Peyer's patch (tissue), 4 donors: ENCODE data around the gene WDHD1. TPM values are rescaled to one million over a fixed set of nuclear protein-coding genes. Genes with fewer than 3 reads are reported as not detected.
"Not testable (repeated sequence)": the region's sequence is repeated elsewhere in the genome, so short reads cannot be mapped to it uniquely, and the experiment has no call there.

Experiments
- DNase-seq, 3 donors: peaks; one replicate each; pipeline ENCODE4 v3.0.0-alpha.2; 2017 to 2019
- H3K27ac ChIP-seq, 4 donors: fragments of 200-600 bp; sonication (generic); one replicate each; pipeline ENCODE4 v1.5.1; 2016 to 2019
- H3K27me3 ChIP-seq, 2 donors: fragments of 200-600 bp; sonication (generic); one replicate each; pipeline ENCODE4 v1.5.1; 2019
- H3K36me3 ChIP-seq, 3 donors: fragments of 200-600 bp; sonication (generic); one replicate each; pipeline ENCODE4 v1.5.1; 2016 to 2019
- H3K4me1 ChIP-seq, 4 donors: fragments of 200-600 bp; sonication (generic); one replicate each; pipeline ENCODE4 v1.5.1; 2016 to 2019
- H3K4me3 ChIP-seq, 4 donors: fragments of 200-600 bp; sonication (generic); 1 replicate in 3 of 4; 2 replicates in 1 of 4; pipeline ENCODE4 v1.5.1; 2016 to 2019; ENCODE audit warnings: mild to moderate bottlenecking in 1 of 4
- H3K9me3 ChIP-seq, 4 donors: fragments of 200-600 bp; sonication (generic); one replicate each; pipeline ENCODE4 v1.5.1; 2016 to 2019; ENCODE audit warnings: mild to moderate bottlenecking in 1 of 4
- CTCF ChIP-seq, 6 experiments: fragments of 450-650 bp in 4 of 6; fragments of 200-600 bp in 2 of 6; sonication (generic) in 1 of 6; IDR thresholded peaks; one replicate each; pipeline ENCODE4 v1.5.1; 2017 to 2019; ENCODE audit warnings: antibody characterized with exemption in 6 of 6, mild to moderate bottlenecking in 3 of 6, moderate library complexity in 1 of 6
- POLR2A ChIP-seq, 2 donors: fragments of 450-650 bp; IDR thresholded peaks; one replicate each; pipeline ENCODE4 v1.5.1; 2017; ENCODE audit warnings: antibody characterized with exemption in 2 of 2, mild to moderate bottlenecking in 2 of 2, moderate library complexity in 2 of 2
- total RNA-seq, 4 donors: library from RNA; depleted of rRNA; stranded (reverse); fragments of >200 nt; gene quantifications; one replicate each; pipeline ENCODE4 v1.1.0, GENCODE V29; 2016

Gene WDHD1
- total RNA-seq, 4 donors from 2014 or later = 0.70 to 2.5 (median 1.0) TPM

GRCh38 chr14:55028066-55028465, 1.2 kb upstream of the WDHD1 start:
- Histone ChIP-seq H3K27me3 (no peaks in the 10 kb centered on the region), H3K27ac (no peak overlapping the region), H3K4me3 (peak overlapping the region in 3 of 4 donors; percentile 70 to 84 (median 70)), H3K4me1 (peaks cover 0 to 32% (median 7%) of the 10 kb centered on the region in 4 donors), H3K9me3 (no peaks in the 10 kb centered on the region), H3K36me3 (no peaks in the 10 kb centered on the region)
- TF ChIP-seq CTCF (IDR thresholded peaks at IDR 0.05) = no peak
- TF ChIP-seq POLR2A (IDR thresholded peaks at IDR 0.05) = no peak
- no peak for DNase-seq

- Histone ChIP-seq H3K27me3 (no peaks in the 10 kb centered on the region), H3K9me3 (no peaks in the 10 kb centered on the region), H3K27ac (peak overlapping the region; percentile 84 to 86 (median 84)), H3K4me1 (peaks cover 0 to 30% (median 7%) of the 10 kb centered on the region in 4 donors), H3K36me3 (no peaks in the 10 kb centered on the region), H3K4me3 (peak overlapping the region; percentile 70 to 84 (median 70))
- no peak for DNase-seq
- TF ChIP-seq CTCF (IDR thresholded peaks at IDR 0.05) (no peak), POLR2A (IDR thresholded peaks at IDR 0.05) (no peak)
Observed at GRCh38 chr14:55026441-55026792, 482 bp downstream of the WDHD1 start.

GRCh38 chr14:55025948-55026347, 951 bp downstream of the WDHD1 start:
- H3K4me1 ChIP-seq = peaks cover 0 to 25% (median 7%) of the 10 kb centered on the region in 4 donors
- H3K27ac ChIP-seq = no peak overlapping the region
- TF ChIP-seq CTCF (IDR thresholded peaks at IDR 0.05) = no peak
- TF ChIP-seq POLR2A (IDR thresholded peaks at IDR 0.05) = no peak
- no peaks in the 10 kb centered on the region for H3K36me3 ChIP-seq
- DNase-seq = no peak
- no peaks in the 10 kb centered on the region for H3K27me3 ChIP-seq
- peak overlapping the region in 2 of 4 donors; percentile 70 to 71 for H3K4me3 ChIP-seq
- H3K9me3 ChIP-seq = no peaks in the 10 kb centered on the region

GRCh38 chr14:55024365-55024764, 2.5 kb downstream of the WDHD1 start:
- H3K9me3 ChIP-seq, DNase-seq, H3K36me3 ChIP-seq, H3K27ac ChIP-seq, H3K4me3 ChIP-seq, H3K27me3 ChIP-seq: not testable (repeated sequence)
- H3K4me1 ChIP-seq = peaks cover 0 to 25% (median 7%) of the 10 kb centered on the region in 4 donors

- H3K9me3 ChIP-seq = no peaks in the 10 kb centered on the region
- H3K4me1 ChIP-seq = no peaks in the 10 kb centered on the region
- no peak overlapping the region for H3K27ac ChIP-seq
- TF ChIP-seq CTCF (IDR thresholded peaks at IDR 0.05) = no peak
- no peak for TF ChIP-seq POLR2A (IDR thresholded peaks at IDR 0.05)
- H3K4me3 ChIP-seq = no peak overlapping the region
- no peak for DNase-seq
- H3K36me3 ChIP-seq = no peaks in the 10 kb centered on the region
- no peaks in the 10 kb centered on the region for H3K27me3 ChIP-seq
Observed at GRCh38 chr14:55019968-55020554, 6.8 kb downstream of the WDHD1 start.

- no peak overlapping the region for H3K4me3 ChIP-seq
- H3K36me3 ChIP-seq = no peaks in the 10 kb centered on the region
- H3K27ac ChIP-seq = no peak overlapping the region
- TF ChIP-seq POLR2A (IDR thresholded peaks at IDR 0.05) (no peak), CTCF (IDR thresholded peaks at IDR 0.05) (no peak)
- no peaks in the 10 kb centered on the region for H3K9me3 ChIP-seq
- no peaks in the 10 kb centered on the region for H3K27me3 ChIP-seq
- no peak for DNase-seq
- H3K4me1 ChIP-seq = no peaks in the 10 kb centered on the region
Observed at GRCh38 chr14:55015006-55015405, 11.9 kb downstream of the WDHD1 start.
